Raji (cell line): ENCODE measurements around the gene KRTAP21-2.
"Not testable (repeated sequence)": the region's sequence is repeated elsewhere in the genome, so short reads cannot be mapped to it uniquely, and the experiment has no call there.

ENCODE experiments used
- POLR2A ChIP-seq: IDR thresholded peaks from 2 replicates; pipeline ENCODE4 v1.6.1; 2011; ENCODE audit warnings: low read depth, low read length, control low read depth; ENCODE audit not compliant: insufficient read depth

KRTAP21-2 gene

DNA sequence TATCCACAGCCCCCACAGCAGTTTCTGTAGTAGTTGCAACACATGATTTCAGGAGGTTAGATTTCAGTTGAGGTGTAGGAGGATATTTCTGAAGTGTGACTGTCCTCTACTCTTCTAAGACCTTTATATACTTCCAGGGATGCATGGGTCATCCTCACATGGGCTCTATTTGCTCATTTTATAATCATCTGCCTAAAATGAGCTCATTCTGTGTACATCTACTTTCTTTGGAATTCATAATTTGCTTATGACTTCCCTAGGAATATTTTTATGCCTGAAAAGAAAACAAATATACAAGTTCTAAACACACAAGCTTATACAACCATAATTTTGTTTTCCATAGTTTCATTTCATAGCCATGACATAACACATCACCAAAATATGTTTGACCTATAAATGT, at the start of gene KRTAP21-2:
Gene KRTAP21-2, minus strand, starts transcription at position 101 of the 400 bp plus-strand sequence. Its CDS starts 57 bp downstream, at position 44.
- TF ChIP-seq POLR2A = no peak

DNA sequence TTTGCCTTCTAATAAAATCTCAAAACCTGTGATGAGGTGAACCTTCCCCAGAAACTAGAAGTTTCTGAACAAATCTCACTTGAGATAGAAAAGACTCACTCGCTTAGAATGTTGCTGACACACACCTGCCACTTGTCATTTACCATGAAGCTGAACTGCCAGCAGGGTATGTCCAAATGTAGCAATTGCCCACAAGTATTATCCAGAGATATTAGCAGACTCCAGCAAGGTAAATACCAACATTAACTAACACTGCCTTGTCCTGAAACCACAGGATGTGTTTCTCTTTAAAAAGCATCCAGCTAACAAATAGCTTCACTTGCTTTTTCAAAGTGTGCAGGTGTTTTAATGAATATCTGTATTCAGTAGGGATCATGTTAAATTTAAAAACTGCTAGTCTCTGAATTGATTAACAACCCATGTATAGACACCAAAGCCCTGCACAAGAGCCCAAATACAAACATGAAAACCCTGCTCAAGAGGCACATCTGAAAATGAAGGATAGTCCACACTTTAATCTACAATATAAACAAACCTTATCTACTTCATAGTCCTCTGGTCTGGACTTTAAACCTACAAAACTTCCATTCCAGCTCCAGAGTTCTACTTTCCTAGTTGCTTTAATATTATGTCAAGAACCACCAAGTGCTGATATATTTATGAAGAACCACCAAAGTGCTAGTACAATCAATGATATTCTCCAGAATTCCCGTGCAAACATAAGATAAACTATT, 46.7 kb upstream of the KRTAP21-2 start:
- TF ChIP-seq POLR2A = no peak

DNA sequence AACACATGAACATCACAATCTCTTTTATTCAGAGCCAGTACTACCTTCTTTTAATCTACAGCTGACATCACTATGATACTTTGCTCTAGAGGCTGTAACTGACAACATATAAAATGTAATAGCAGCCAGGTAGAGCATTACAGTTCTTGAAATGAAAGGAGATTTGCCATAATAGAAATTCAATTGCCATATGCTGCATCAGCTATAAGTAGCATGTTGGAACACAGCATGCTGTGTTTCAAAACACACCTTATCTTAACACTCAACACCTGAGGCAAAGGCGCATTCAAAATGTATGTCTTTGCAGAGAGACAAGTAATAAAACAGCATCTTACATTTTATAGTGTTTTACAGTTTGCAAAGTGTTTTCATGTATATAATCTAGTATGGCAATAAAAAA, 32.2 kb upstream of the KRTAP21-2 start:
- no peak for TF ChIP-seq POLR2A

DNA sequence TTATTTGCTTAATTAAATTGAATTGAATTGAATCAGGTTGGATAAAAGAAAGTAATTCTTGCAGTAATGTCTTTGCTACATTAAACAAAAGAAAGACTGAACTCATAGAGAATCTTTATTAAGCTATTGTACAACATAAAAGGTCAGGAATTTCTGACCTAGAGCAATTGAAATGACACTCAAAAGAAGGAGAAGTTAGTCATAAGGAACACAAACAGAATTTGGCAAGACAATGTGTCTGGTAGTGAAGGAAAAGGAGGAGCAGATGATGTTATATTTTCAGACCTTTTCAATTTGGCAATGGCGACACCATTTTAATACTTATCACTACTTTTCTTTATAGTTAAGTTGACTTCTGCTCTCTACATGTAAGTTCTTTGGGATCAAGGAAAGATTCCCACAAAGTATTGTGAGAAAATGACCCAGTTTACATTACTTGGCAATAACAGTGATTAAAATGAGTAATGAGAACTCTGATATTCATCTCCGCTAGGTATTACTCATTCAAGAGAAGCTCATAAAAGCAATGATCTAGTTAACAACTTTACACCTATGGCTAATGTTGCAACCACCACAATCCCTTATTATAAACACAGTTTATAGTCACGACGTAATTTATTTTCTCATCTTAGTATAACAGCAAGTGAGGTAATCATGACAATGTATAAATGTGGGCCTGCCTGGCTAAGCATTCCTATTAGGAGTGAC, 22.8 kb upstream of the KRTAP21-2 start:
- TF ChIP-seq POLR2A = no peak

DNA sequence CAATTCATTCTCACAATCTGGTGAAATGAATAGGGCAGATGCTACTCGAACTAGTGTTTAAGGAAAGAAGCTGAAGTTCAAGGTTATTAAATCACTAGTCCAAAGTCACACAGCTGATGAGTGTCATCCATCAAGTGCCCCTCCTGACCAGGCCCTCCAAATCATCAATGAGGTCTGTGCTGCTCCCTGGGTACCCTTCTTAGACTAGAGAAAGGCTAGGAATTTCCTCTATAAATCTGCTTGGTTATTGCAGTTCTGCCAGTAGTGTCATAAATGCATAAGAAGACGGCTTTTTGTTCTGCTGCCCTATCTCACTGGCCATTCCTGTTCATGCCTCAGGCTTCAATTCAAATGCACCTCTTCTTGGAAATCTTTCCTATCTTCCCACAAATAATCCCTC, 13.7 kb upstream of the KRTAP21-2 start:
- no peak for TF ChIP-seq POLR2A

DNA sequence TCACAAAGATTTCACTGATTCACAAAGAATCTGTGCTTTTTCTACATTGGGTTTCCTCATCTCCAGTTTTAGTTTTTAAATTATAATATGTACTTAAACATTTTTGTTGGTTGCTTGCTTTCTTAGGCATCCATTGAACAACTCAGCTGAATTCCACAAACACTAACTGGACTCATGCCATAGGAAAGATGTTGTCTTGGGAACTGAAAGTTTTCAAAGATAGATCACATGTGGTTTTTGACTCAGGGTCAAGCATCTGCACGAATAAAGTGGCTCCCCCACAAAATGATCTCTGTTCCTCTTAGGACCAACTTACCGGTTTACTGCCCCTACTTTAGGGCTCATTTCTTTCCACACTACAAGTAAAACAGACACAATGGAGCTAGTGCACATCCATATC, 11.2 kb upstream of the KRTAP21-2 start:
- TF ChIP-seq POLR2A = no peak

DNA sequence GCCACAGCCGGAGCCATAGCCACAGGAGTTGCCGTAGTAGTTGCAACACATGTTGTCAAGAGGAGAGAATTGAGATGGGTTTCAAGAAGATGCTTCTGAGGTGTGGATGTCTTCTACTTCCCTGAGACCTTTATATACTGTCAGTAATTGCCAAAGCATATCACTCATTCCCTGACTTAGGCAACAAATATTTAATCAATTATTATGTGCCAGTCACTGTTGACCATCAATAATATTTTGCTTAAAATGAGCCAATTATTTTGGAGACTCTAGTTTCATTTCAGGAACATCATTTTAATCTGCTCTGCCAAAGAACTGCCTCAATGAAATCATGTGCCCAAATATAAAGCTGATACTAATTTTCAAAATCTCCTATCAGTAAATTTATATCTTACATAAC, 8.3 kb upstream of the KRTAP21-2 start, which contains the start of gene KRTAP21-1:
Gene KRTAP21-1, minus strand, starts transcription at position 101 of the 400 bp plus-strand sequence. Its CDS starts 50 bp downstream, at position 51.
- TF ChIP-seq POLR2A = not testable (repeated sequence)

DNA sequence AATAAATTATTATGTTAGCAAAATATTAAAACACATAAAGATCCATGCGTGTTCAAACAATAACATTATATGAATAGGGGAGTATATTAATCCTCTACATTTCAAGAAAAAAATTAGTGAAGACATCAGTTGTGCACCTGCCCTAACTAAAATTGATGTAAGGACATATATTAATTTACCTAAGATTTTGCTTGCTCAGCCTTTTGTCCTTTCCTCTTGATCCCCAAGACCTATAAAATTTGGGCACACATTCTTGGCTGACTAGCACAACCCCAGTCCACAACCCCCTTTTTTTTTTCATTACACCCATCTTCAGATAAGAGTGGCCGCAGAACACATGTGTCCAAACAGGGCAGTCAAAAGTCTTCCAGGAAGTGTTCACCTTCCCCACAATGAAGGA, 6.6 kb downstream of the KRTAP21-2 start:
- TF ChIP-seq POLR2A = no peak

DNA sequence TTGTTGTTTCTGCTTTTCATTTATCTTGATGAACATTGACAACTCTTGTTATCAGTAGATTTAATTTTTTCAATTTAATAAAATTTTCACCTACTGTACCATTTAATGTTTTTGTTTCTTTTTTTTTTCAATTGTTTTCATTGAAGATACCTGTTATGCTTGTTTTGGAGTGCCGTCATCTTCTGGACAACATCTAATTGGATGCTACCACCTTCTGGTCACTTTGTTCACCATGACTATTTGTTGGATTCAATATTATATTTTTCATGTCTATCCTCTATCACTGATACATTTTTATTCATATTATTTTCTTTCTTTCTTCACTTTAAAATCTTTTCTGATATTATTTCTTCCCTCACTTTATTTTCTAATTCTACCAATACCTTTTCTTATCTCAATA, 14.0 kb downstream of the KRTAP21-2 start:
- no peak for TF ChIP-seq POLR2A

DNA sequence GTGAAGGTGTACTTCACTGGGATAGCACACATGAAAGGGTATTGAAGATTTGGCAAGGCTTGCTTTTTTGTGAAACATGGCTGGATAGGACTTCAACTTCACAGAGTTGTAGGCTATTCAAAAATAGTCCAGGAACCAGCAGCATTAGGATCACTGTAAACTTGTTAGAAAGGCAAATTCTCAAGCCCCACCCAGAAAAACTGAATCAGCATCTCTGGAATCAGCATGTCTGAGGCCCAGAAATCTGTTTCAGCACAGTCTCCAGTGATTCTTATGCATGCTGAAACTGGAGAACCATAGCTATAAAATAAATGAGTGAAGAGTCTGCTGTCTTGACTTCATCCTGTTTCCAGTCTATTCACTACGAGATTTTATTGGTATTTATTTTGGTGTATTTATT, 20.3 kb downstream of the KRTAP21-2 start:
- TF ChIP-seq POLR2A = no peak

DNA sequence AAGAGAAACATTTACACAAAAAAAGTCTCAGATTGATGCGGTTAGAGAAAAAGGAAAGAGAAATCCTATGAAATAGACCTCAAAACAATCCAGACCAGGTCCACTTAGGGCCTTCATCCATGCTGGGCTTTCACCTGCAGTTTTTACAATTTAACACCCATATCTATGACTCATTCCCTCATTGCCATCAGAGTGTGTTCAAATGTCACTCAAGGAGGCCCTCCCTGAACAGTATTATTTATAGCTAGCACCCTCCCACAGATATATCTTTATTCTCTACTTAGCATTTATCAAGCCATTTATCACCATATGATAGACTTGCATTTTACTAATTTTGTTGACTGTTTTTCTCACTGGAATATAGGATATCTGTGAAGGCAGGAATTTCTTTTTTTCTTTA, 27.7 kb downstream of the KRTAP21-2 start:
- no peak for TF ChIP-seq POLR2A

DNA sequence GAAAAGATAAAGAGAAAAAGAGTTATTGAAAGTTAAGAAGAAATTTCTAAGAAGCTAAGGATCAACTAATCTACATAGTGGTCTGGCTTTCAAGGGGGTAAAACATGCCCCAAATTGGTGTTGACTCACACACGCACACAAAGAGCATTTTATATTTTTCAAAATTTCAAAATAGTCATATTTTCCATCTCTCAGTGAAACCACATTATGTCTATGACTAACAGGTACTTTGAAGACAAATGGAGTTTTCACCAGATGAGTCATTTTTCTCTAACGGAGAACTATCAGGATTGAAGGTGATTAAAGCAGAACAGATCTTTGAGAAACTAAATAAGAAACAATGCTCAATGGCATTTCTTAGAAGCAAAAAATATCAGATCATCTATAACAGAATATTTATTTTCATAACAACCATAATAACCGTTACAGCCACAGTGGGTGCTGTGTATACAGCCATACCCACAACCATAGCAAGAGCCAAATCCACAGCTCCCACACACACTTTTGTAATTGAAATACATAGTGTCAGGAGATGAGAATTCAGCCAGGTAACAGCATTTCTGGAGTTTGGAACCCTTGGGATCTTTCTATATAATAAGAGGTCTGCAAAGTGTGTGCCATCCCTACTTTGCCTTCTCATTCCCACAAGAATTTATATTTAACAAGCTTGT, 28.7 kb downstream of the KRTAP21-2 start, which contains the start of gene KRTAP21-3:
Gene KRTAP21-3, minus strand, starts transcription at position 539 of the 671 bp plus-strand sequence. Its CDS starts 18 bp downstream, at position 521.
- no peak for TF ChIP-seq POLR2A

DNA sequence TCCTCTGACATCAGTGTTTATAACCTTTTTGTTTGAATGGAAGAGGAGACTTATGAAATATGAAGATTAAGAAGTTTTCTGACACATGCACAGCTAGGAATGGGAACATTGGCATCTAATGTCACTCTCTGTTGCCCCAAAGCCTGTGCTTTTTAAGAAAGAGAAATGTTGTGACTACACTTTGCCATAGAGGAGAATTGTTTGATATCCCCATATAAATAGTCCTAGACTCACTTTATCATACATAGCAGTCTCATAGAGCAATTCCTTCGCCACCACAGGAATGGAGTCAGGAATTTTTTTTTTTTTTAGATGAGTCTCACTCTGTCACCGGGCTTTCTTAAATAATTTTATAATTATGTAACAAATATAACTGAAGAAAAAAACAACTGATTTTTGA, 30.0 kb downstream of the KRTAP21-2 start:
- TF ChIP-seq POLR2A = no peak

DNA sequence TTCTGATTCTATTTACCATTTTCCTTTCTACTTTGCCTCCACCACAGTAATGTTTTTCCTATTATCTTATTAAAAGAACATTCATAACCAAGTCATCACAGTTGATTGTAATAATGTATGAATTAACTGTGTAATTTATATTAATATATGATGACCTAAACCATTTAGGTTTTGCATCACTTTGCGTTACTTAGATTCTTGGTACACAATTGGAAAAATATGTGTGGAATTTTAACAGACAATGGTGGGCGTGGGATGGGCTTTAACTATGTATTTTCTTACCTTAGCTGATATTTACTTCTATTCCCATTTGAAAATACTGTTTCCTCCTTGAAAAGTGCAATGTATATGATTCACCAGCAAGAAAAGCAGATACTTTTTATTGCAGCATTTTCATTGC, 32.1 kb downstream of the KRTAP21-2 start:
- no peak for TF ChIP-seq POLR2A

DNA sequence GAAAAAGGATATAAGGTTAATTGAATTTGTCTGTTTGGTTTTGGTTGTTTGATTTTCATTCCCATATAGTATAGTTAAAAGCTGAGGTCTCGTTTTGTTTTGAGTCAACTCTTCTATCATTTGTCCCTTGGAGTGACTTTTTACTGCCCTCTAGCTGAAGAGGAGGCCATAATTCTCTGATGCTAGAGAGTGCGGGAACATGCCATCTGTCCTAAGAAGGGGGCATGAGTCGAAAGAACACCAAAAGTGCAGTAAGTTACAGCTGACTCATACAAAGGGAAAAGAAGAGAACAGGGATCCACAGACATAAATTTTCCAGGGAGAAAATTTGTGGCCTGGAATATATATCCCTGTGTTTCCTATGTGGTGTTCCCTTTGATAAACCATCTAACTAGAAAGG, 32.6 kb downstream of the KRTAP21-2 start:
- no peak for TF ChIP-seq POLR2A

DNA sequence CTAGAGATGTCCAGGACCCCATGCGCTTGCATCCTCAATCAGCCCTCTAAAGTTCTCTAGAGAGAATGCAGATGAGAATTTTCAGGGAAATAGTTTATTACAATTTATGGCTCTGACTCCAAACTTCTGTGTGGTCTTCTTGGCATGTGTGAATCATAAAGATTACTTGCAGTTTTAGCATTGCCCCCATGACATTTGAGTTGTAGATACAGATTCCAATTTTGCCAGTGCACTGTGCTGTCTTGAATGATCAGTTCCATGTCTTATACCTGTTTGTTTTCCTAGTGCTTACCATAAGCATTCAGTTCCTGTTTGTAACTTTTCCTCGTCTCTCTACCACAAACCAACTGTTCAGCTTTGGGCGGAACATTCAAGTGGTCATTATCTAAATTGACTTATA, 33.3 kb downstream of the KRTAP21-2 start:
- TF ChIP-seq POLR2A = no peak
